B cell (primary cell): Measurements from ENCODE around the gene KRTAP10-7. TPM values are rescaled to one million over a fixed set of nuclear protein-coding genes. Genes with fewer than 3 reads are reported as not detected.

Source experiments
- ATAC-seq: fragments of 200-7000 bp; cut with Tn5 transposase; one replicate; pipeline ENCODE4 v1.10.0; 2021; ENCODE audit warnings: low read depth, mild to moderate bottlenecking, moderate number of reproducible peaks, moderate library complexity
- CTCF ChIA-PET: fragments of 350-600 bp; sonication (Branson Sonifier 250); formaldehyde crosslinking; loops from one replicate; lab custom pipeline; 2021; ENCODE audit warnings: antibody characterized with exemption, inconsistent platforms; lab: Charles Lee
- POLR2A ChIA-PET: fragments of 350-600 bp; sonication (Branson Sonifier 250); formaldehyde crosslinking; loops from one replicate; lab custom pipeline; 2021; ENCODE audit warnings: antibody characterized with exemption; lab: Charles Lee
- DNase-seq: peaks from one replicate; pipeline ENCODE4 v3.0.0; 2013
- H2AFZ ChIP-seq: 2 replicates; pipeline ENCODE4 v1.6.1; 2012; ENCODE audit warnings: mild to moderate bottlenecking, low read depth, low read length; ENCODE audit not compliant: insufficient read depth, poor library complexity, severe bottlenecking
- H3K27ac ChIP-seq, 2 donors: 1 replicate in 1 of 2; 2 replicates in 1 of 2; pipeline ENCODE4 v1.5.1; 2012 to 2013; ENCODE audit warnings: low read length in 2 of 2, mild to moderate bottlenecking in 2 of 2, moderate library complexity in 1 of 2
- H3K27me3 ChIP-seq, 4 experiments: fragments of 200-600 bp in 1 of 4; sonication (generic) in 1 of 4; replicated peaks in 1 of 4; 1 replicate in 2 of 4; 2 replicates in 2 of 4; pipeline versions ENCODE4 v1.6.1 to v1.7.0; 2013 to 2016; ENCODE audit warnings: low read length in 3 of 4, mild to moderate bottlenecking in 2 of 4, mixed read lengths in 1 of 4, moderate library complexity in 1 of 4; ENCODE audit not compliant: insufficient read depth in 4 of 4, control insufficient read depth in 3 of 4; ENCODE audit errors: control extremely low read depth in 1 of 4
- H3K36me3 ChIP-seq, 2 experiments: replicated peaks in 1 of 2; 1 replicate in 1 of 2; 2 replicates in 1 of 2; pipeline versions ENCODE4 v1.6.1 to v1.7.1; 2013; ENCODE audit warnings: low read length in 1 of 2; ENCODE audit not compliant: insufficient read depth in 2 of 2, control insufficient read depth in 1 of 2; ENCODE audit errors: control extremely low read depth in 1 of 2, extremely low read depth in 1 of 2
- H3K4me1 ChIP-seq, 2 donors: fragments of 200-600 bp in 1 of 2; sonication (generic) in 1 of 2; 1 replicate in 1 of 2; 2 replicates in 1 of 2; pipeline versions ENCODE4 v1.5.1 to v1.6.1; 2013 to 2017; ENCODE audit warnings: low read length in 2 of 2; ENCODE audit not compliant: control insufficient read depth in 2 of 2, insufficient read depth in 2 of 2
- H3K4me2 ChIP-seq: replicated peaks from 2 replicates; pipeline ENCODE3; 2012; ENCODE audit warnings: mild to moderate bottlenecking, low read depth, low read length; ENCODE audit not compliant: poor library complexity, severe bottlenecking
- H3K4me3 ChIP-seq, 5 experiments: fragments of 200-600 bp in 1 of 5; sonication (generic) in 1 of 5; 1 replicate in 3 of 5; 2 replicates in 2 of 5; pipeline versions ENCODE4 v1.5.1 to v1.7.0; 2011 to 2016; ENCODE audit warnings: low read length in 4 of 5, mild to moderate bottlenecking in 4 of 5, low read depth in 2 of 5, control low read depth in 1 of 5, moderate library complexity in 1 of 5; ENCODE audit not compliant: insufficient read depth in 1 of 5; ENCODE audit errors: control extremely low read depth in 1 of 5, extremely low read depth in 1 of 5
- H3K79me2 ChIP-seq: fragments of 200-600 bp; sonication (generic); one replicate; pipeline ENCODE4 v1.6.0; 2016; ENCODE audit warnings: low read length; ENCODE audit not compliant: control insufficient read depth, insufficient read depth
- H3K9ac ChIP-seq: fragments of 200-600 bp; sonication (generic); 2 replicates; pipeline ENCODE4 v1.6.1; 2017; ENCODE audit warnings: mild to moderate bottlenecking, low read length, moderate library complexity
- H3K9me3 ChIP-seq, 3 donors: one replicate each; pipeline versions ENCODE4 v1.6.1 to v1.7.1; 2013; ENCODE audit warnings: low read length in 2 of 3; ENCODE audit not compliant: control insufficient read depth in 2 of 3, insufficient read depth in 1 of 3; ENCODE audit errors: control extremely low read depth in 1 of 3
- H4K20me1 ChIP-seq: 2 replicates; pipeline ENCODE4 v1.6.0; 2012; ENCODE audit warnings: mild to moderate bottlenecking, low read length; ENCODE audit not compliant: insufficient read depth, control insufficient read depth, poor library complexity, severe bottlenecking
- H3K27ac Mint-ChIP-seq: one replicate; pipeline ENCODE4 v1.8.0; 2021; ENCODE audit warnings: mixed read lengths
- H3K27me3 Mint-ChIP-seq: one replicate; pipeline ENCODE4 v1.8.0; 2021; ENCODE audit warnings: mixed read lengths
- H3K4me1 Mint-ChIP-seq: one replicate; pipeline ENCODE4 v1.8.0; 2021; ENCODE audit warnings: mixed read lengths
- H3K4me3 Mint-ChIP-seq: one replicate; pipeline ENCODE4 v1.8.0; 2021; ENCODE audit warnings: mixed read lengths
- H3K9me3 Mint-ChIP-seq: one replicate; pipeline ENCODE4 v1.8.0; 2022; ENCODE audit warnings: mixed read lengths; ENCODE audit not compliant: insufficient read depth
- CTCF ChIP-seq: fragments of 200-600 bp; IDR thresholded peaks from one replicate; pipeline ENCODE4 v1.8.0; 2022; ENCODE audit warnings: antibody characterized with exemption, mild to moderate bottlenecking
- EZH2 ChIP-seq: IDR thresholded peaks from 2 replicates; pipeline ENCODE4 v1.6.1; 2012; ENCODE audit warnings: borderline replicate concordance, low read depth, mild to moderate bottlenecking, moderate library complexity, low read length; ENCODE audit not compliant: insufficient read depth, poor library complexity, severe bottlenecking
- WGBS: methylation state at CpG from one replicate; pipeline ENCODE4 v1.1.5; 2013; ENCODE audit warnings: missing lambda C conversion rate; ENCODE audit not compliant: insufficient coverage; 5-methylcytosine and 5-hydroxymethylcytosine counted together
- intact Hi-C: fragments of 100-400 bp; cut with micrococcal nuclease; formaldehyde crosslinking; loops from one replicate; pipeline ENCODE4 v1.10.0; 2022
- polyA plus RNA-seq: library from polyadenylated mRNA; depleted of rRNA; stranded (reverse); fragments of >200 nt; gene quantifications from 2 replicates; pipeline ENCODE4 v1.2.3, GENCODE V29; 2012
- total RNA-seq, 2 donors: library from RNA; stranded (reverse); fragments of 120-200 nt in 1 of 2; gene quantifications; 1 replicate in 1 of 2; 2 replicates in 1 of 2; pipeline versions ENCODE4 v1.2.3 to v1.2.4, GENCODE V29; 2013 to 2022

The KRTAP10-7 gene
- total and polyA plus RNA-seq, 2 donors (not counting 1 experiment from before 2014, with no cell fraction given), result not detected

DNA sequence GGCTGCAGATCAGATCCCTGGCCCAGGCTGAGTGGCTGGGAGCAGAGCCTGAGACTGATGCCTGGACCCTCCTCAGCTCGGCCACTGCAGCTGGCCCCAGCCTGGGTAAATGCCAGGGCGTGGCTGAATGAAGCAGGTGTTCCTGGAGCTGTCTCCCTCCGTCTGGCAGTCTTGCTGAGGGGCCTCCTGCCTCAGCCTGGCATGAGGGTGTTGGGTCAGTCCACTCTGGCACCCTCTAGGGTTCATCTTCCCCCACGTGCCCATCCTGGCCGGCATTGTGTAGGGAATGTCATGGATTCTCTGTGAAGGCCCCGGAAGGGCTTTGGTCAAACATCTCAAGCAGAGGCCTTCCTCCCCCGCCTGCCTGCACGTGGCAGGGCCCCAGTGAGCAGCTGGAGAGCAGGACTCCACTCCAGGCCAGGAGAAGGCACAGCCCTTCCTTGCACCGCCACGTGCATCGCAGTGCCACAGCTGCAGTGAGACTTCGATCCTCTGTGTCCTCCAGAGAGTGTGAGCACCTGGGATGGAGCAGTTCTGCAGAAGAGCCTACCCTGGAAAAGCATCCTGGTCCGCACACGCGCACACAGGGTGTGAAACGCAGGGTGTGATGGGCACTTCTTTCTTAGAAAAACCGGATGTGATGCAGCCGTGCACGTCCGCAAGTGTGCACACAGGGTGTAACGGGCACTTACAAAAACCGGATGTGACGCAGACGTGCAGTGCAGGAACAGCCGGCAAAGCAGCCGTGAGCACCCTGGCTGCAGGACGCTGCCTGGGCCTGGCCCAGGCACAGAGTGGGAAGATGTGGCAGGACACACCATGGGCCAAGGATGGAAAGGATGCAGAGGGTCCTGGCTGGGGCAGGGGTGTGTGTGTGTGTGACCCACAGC, 31.5 kb upstream of the KRTAP10-7 start:
- no peak overlapping the region for H3K4me2 ChIP-seq

More for the DNA sequence above, 31.5 kb upstream of the KRTAP10-7 start:
- H3K9me3 Mint-ChIP-seq, result peaks cover 2% of the 10 kb centered on the region
- H3K4me3 Mint-ChIP-seq, result no peak overlapping the region
- Histone ChIP-seq H3K4me3 (no peak overlapping the region), H3K27ac (no peak overlapping the region), H4K20me1 (no peaks in the 10 kb centered on the region), H3K27me3 (peaks cover 0 to 2% (median 0%) of the 10 kb centered on the region in 4 experiments), H3K9ac (no peak overlapping the region), H3K79me2 (no peaks in the 10 kb centered on the region), H3K36me3 (no peaks in the 10 kb centered on the region), H2AFZ (no peak overlapping the region), H3K9me3 (peaks cover 0 to 18% (median 2%) of the 10 kb centered on the region in 3 donors), H3K4me1 (peaks cover 12 to 26% of the 10 kb centered on the region in 2 donors)
- H3K27ac Mint-ChIP-seq, result no peak overlapping the region
- CTCF ChIA-PET, result no interaction called here
- WGBS, result 84% methylated on average over 27 of the region's 27 CpGs
- intact Hi-C loops, result loop anchor here (5.0 kb wide), 1 partner anchor 543 kb away; no protein-coding TSS in a partner anchor
- POLR2A ChIA-PET, result no interaction called here
- DNase-seq (no peak), ATAC-seq (no peak)
- H3K4me1 Mint-ChIP-seq, result peaks cover 25% of the 10 kb centered on the region
- TF ChIP-seq CTCF (no peak), EZH2 (no peak)
- H3K27me3 Mint-ChIP-seq, result peaks cover 23% of the 10 kb centered on the region
